Mesenchymal stem cell (in vitro differentiated cells and primary cell): ENCODE measurements around the gene ALB.

Experiments used
- DNase-seq: peaks from one replicate; pipeline ENCODE4 v3.0.0-alpha.2; 2013
- H2AFZ ChIP-seq: one replicate; pipeline ENCODE4 v1.6.1; 2013; ENCODE audit warnings: low read depth, mild to moderate bottlenecking, control low read depth, inconsistent platforms, low read length, moderate library complexity
- H2AK5ac ChIP-seq: 2 replicates; pipeline ENCODE4 v1.6.1; 2013; ENCODE audit warnings: low read length, moderate library complexity, mild to moderate bottlenecking, inconsistent platforms; ENCODE audit not compliant: severe bottlenecking
- H2BK120ac ChIP-seq: one replicate; pipeline ENCODE4 v1.6.1; 2013; ENCODE audit warnings: low read depth, mild to moderate bottlenecking, inconsistent platforms, low read length, moderate library complexity
- H2BK12ac ChIP-seq, 2 experiments: one replicate each; pipeline ENCODE4 v1.6.1; 2013; ENCODE audit warnings: inconsistent platforms in 2 of 2, low read length in 2 of 2, mild to moderate bottlenecking in 2 of 2, moderate library complexity in 2 of 2, control low read depth in 1 of 2
- H2BK15ac ChIP-seq: one replicate; pipeline ENCODE4 v1.6.1; 2013; ENCODE audit warnings: mild to moderate bottlenecking, low read depth, inconsistent platforms; ENCODE audit not compliant: poor library complexity, severe bottlenecking
- H2BK5ac ChIP-seq: 2 replicates; pipeline ENCODE4 v1.6.1; 2013; ENCODE audit warnings: low read depth, mild to moderate bottlenecking, low read length, control low read depth, inconsistent platforms; ENCODE audit not compliant: poor library complexity, severe bottlenecking
- H3K14ac ChIP-seq, 2 experiments: one replicate each; pipeline ENCODE4 v1.6.1; 2013; ENCODE audit warnings: inconsistent platforms in 2 of 2, low read length in 2 of 2, control low read depth in 1 of 2, mild to moderate bottlenecking in 1 of 2, moderate library complexity in 1 of 2
- H3K18ac ChIP-seq, 2 experiments: one replicate each; pipeline ENCODE4 v1.6.1; 2013; ENCODE audit warnings: inconsistent platforms in 2 of 2, low read length in 2 of 2, control low read depth in 1 of 2, low read depth in 1 of 2, mild to moderate bottlenecking in 1 of 2
- H3K23ac ChIP-seq, 2 experiments: one replicate each; pipeline ENCODE4 v1.6.1; 2013; ENCODE audit warnings: inconsistent platforms in 2 of 2, low read length in 2 of 2, mild to moderate bottlenecking in 2 of 2, moderate library complexity in 2 of 2, control low read depth in 1 of 2
- H3K27ac ChIP-seq: 2 replicates; pipeline ENCODE4 v1.5.1; 2013; ENCODE audit warnings: mild to moderate bottlenecking, moderate library complexity, low read length, control low read depth, inconsistent platforms; ENCODE audit not compliant: poor library complexity, severe bottlenecking
- H3K27me3 ChIP-seq, 2 experiments: 2 replicates each; pipeline versions ENCODE4 v1.6.1 to v1.7.0; 2013; ENCODE audit warnings: low read length in 2 of 2, mild to moderate bottlenecking in 2 of 2, moderate library complexity in 2 of 2, control low read depth in 1 of 2, inconsistent platforms in 1 of 2; ENCODE audit not compliant: control insufficient read depth in 1 of 2, insufficient read depth in 1 of 2
- H3K36me3 ChIP-seq, 2 experiments: 2 replicates each; pipeline versions ENCODE4 v1.6.1 to v1.7.0; 2013; ENCODE audit warnings: low read length in 2 of 2, control low read depth in 1 of 2, inconsistent platforms in 1 of 2, low read depth in 1 of 2, mild to moderate bottlenecking in 1 of 2; ENCODE audit not compliant: insufficient read depth in 2 of 2, control insufficient read depth in 1 of 2
- H3K4ac ChIP-seq, 2 experiments: one replicate each; pipeline ENCODE4 v1.6.1; 2013; ENCODE audit warnings: inconsistent platforms in 2 of 2, low read length in 2 of 2, mild to moderate bottlenecking in 2 of 2, moderate library complexity in 2 of 2, control low read depth in 1 of 2, low read depth in 1 of 2
- H3K4me1 ChIP-seq: 2 replicates; pipeline ENCODE4 v1.6.1; 2013; ENCODE audit warnings: low read depth, low read length, control low read depth; ENCODE audit not compliant: control insufficient read depth, insufficient read depth
- H3K4me2 ChIP-seq: 2 replicates; pipeline ENCODE4 v1.6.1; 2013; ENCODE audit warnings: low read length, mild to moderate bottlenecking, inconsistent platforms; ENCODE audit not compliant: poor library complexity, severe bottlenecking
- H3K4me3 ChIP-seq, 2 experiments: 2 replicates each; pipeline versions ENCODE4 v1.5.1 to v1.7.0; 2013; ENCODE audit warnings: low read length in 2 of 2, mild to moderate bottlenecking in 2 of 2, control low read depth in 1 of 2, low read depth in 1 of 2; ENCODE audit not compliant: insufficient read depth in 1 of 2
- H3K79me1 ChIP-seq: replicated peaks from 2 replicates; pipeline ENCODE4 v1.6.1; 2013; ENCODE audit warnings: mild to moderate bottlenecking, control low read depth, low read length, inconsistent platforms; ENCODE audit not compliant: poor library complexity, severe bottlenecking
- H3K9ac ChIP-seq: 2 replicates; pipeline ENCODE4 v1.7.0; 2013; ENCODE audit warnings: mild to moderate bottlenecking, low read length, moderate library complexity
- H3K9me3 ChIP-seq: 2 replicates; pipeline ENCODE4 v1.7.0; 2013; ENCODE audit warnings: mild to moderate bottlenecking, low read length; ENCODE audit not compliant: control insufficient read depth
- H4K8ac ChIP-seq: one replicate; pipeline ENCODE4 v1.6.1; 2013; ENCODE audit warnings: inconsistent platforms, mild to moderate bottlenecking, low read length, moderate library complexity
- H4K91ac ChIP-seq: one replicate; pipeline ENCODE4 v1.6.1; 2013; ENCODE audit warnings: mild to moderate bottlenecking, low read length, inconsistent platforms
- WGBS: methylation state at CpG from one replicate; pipeline ENCODE4 v1.1.7; 2013; ENCODE audit warnings: mixed read lengths; 5-methylcytosine and 5-hydroxymethylcytosine counted together

The ALB gene

DNA sequence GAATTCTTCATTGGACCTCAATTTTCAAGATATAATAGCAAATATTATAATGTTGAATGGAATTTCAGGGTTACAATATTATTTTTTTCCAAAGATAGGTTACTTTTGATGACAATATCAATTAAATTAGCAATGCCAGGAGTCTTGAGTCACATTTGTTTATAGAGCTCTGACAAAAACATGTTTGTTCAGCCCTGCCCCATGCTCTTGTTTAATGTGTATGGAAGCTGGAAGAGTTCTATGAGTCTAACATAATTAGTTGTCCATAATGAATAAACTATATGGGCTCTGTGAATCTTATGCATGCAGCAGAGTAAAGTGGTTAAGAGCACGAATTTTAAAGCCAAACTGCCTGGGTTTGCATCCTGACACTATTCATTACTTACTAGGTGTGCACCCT is 22.9 kb upstream of the ALB start:
- no peaks in the 10 kb centered on the region for H3K79me1 ChIP-seq
- H3K23ac ChIP-seq = no peak overlapping the region
- no peak overlapping the region for H3K18ac ChIP-seq
- no peak overlapping the region for H3K14ac ChIP-seq
- no peak overlapping the region for H2BK12ac ChIP-seq
- no peak overlapping the region for H2AFZ ChIP-seq
- no peak overlapping the region for H4K91ac ChIP-seq
- H3K4me1 ChIP-seq = no peaks in the 10 kb centered on the region
- no peak overlapping the region for H3K4me3 ChIP-seq
- no peak overlapping the region for H4K8ac ChIP-seq
- no peak for DNase-seq
- H3K27me3 ChIP-seq = no peaks in the 10 kb centered on the region
- no peak overlapping the region for H3K9ac ChIP-seq
- H3K4ac ChIP-seq = no peak overlapping the region
- peaks cover 2% of the 10 kb centered on the region for H3K9me3 ChIP-seq
- WGBS = 53% methylated on average over 1 of the region's 1 CpG
- no peak overlapping the region for H2BK120ac ChIP-seq
- H3K4me2 ChIP-seq = no peak overlapping the region
- H2AK5ac ChIP-seq = no peak overlapping the region
- H3K27ac ChIP-seq = no peak overlapping the region
- H3K36me3 ChIP-seq = no peaks in the 10 kb centered on the region
- no peak overlapping the region for H2BK5ac ChIP-seq
- no peak overlapping the region for H2BK15ac ChIP-seq

DNA sequence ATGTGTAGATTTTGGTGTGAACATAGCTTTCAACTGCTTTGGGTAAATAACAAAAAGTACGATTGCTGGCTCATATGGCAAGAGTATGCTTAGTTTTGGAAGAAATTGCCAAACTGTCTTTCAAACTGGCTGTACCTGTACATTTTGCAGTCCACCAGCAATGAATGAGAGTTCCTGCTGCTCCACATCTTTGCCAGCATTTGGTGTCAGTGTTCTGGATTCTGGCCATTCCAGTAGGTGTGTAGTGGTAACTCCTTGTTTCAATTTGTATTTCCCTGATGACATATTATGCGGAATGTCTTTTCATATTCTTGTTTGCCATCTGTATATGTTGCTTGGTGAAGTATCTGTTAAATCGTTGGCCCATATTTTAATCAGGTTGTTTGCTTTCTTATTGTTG is 20.6 kb upstream of the ALB start:
- Histone ChIP-seq H4K8ac (no peak overlapping the region), H2BK120ac (no peak overlapping the region), H3K36me3 (no peaks in the 10 kb centered on the region), H3K4me2 (no peak overlapping the region), H2BK12ac (no peak overlapping the region), H3K4ac (no peak overlapping the region), H3K9me3 (peaks cover 2% of the 10 kb centered on the region), H4K91ac (no peak overlapping the region), H3K14ac (no peak overlapping the region), H3K4me3 (no peak overlapping the region), H3K79me1 (no peaks in the 10 kb centered on the region), H2BK5ac (no peak overlapping the region), H3K18ac (no peak overlapping the region), H3K27ac (no peak overlapping the region), H2AK5ac (no peak overlapping the region), H3K4me1 (no peaks in the 10 kb centered on the region), H3K23ac (no peak overlapping the region), H2BK15ac (no peak overlapping the region), H3K9ac (no peak overlapping the region), H3K27me3 (no peaks in the 10 kb centered on the region), H2AFZ (no peak overlapping the region)
- DNase-seq = no peak
- 82% methylated on average over 3 of the region's 3 CpGs for WGBS

GRCh38 chr4:73387552-73387951 is 16.5 kb upstream of the ALB start:
- no peak overlapping the region for H2BK5ac ChIP-seq
- H3K4me2 ChIP-seq = no peak overlapping the region
- no peak overlapping the region for H3K4me3 ChIP-seq

GRCh38 chr4:73388887-73389286 is 15.2 kb upstream of the ALB start:
- H4K8ac ChIP-seq = no peak overlapping the region
- H3K9ac ChIP-seq = no peak overlapping the region
- H3K9me3 ChIP-seq = peaks cover 2% of the 10 kb centered on the region
- no peak overlapping the region for H2AK5ac ChIP-seq
- no peak overlapping the region for H2BK120ac ChIP-seq
- no peak overlapping the region for H2BK15ac ChIP-seq
- H4K91ac ChIP-seq = no peak overlapping the region
- no peaks in the 10 kb centered on the region for H3K79me1 ChIP-seq
- DNase-seq = no peak
- H3K36me3 ChIP-seq = no peaks in the 10 kb centered on the region
- no peak overlapping the region for H2AFZ ChIP-seq
- H3K23ac ChIP-seq = no peak overlapping the region
- H3K4me1 ChIP-seq = no peaks in the 10 kb centered on the region
- no peak overlapping the region for H2BK12ac ChIP-seq
- no peak overlapping the region for H3K18ac ChIP-seq
- no peak overlapping the region for H3K14ac ChIP-seq
- no peak overlapping the region for H3K4me2 ChIP-seq
- no CpG with 5 or more reads among the region's 1 CpG for WGBS
- no peak overlapping the region for H2BK5ac ChIP-seq
- no peaks in the 10 kb centered on the region for H3K27me3 ChIP-seq
- H3K4ac ChIP-seq = no peak overlapping the region
- H3K4me3 ChIP-seq = no peak overlapping the region
- H3K27ac ChIP-seq = no peak overlapping the region

More at GRCh38 chr4:73387552-73387951, 16.5 kb upstream of the ALB start:
- no peak overlapping the region for H3K14ac ChIP-seq
- no peak overlapping the region for H4K91ac ChIP-seq
- no peak overlapping the region for H2BK120ac ChIP-seq
- no peak overlapping the region for H2AFZ ChIP-seq
- no peak overlapping the region for H2BK12ac ChIP-seq
- no peak overlapping the region for H3K18ac ChIP-seq
- H4K8ac ChIP-seq = no peak overlapping the region
- H3K79me1 ChIP-seq = no peaks in the 10 kb centered on the region
- H2AK5ac ChIP-seq = no peak overlapping the region
- no peaks in the 10 kb centered on the region for H3K27me3 ChIP-seq
- H2BK15ac ChIP-seq = no peak overlapping the region
- H3K9me3 ChIP-seq = peaks cover 2% of the 10 kb centered on the region
- H3K27ac ChIP-seq = no peak overlapping the region
- H3K9ac ChIP-seq = no peak overlapping the region
- no peaks in the 10 kb centered on the region for H3K4me1 ChIP-seq
- no peaks in the 10 kb centered on the region for H3K36me3 ChIP-seq
- no peak for DNase-seq
- H3K4ac ChIP-seq = no peak overlapping the region
- H3K23ac ChIP-seq = no peak overlapping the region
